HG02981 (cell line): ENCODE data around the gene MAB21L4.

Source experiments
- ATAC-seq: cut with Tn5 transposase; IDR thresholded peaks from one replicate; pipeline ENCODE4 v1.9.1; 2021; ENCODE audit warnings: mild to moderate bottlenecking, moderate library complexity; ENCODE audit not compliant: unreplicated experiment

MAB21L4 gene

DNA sequence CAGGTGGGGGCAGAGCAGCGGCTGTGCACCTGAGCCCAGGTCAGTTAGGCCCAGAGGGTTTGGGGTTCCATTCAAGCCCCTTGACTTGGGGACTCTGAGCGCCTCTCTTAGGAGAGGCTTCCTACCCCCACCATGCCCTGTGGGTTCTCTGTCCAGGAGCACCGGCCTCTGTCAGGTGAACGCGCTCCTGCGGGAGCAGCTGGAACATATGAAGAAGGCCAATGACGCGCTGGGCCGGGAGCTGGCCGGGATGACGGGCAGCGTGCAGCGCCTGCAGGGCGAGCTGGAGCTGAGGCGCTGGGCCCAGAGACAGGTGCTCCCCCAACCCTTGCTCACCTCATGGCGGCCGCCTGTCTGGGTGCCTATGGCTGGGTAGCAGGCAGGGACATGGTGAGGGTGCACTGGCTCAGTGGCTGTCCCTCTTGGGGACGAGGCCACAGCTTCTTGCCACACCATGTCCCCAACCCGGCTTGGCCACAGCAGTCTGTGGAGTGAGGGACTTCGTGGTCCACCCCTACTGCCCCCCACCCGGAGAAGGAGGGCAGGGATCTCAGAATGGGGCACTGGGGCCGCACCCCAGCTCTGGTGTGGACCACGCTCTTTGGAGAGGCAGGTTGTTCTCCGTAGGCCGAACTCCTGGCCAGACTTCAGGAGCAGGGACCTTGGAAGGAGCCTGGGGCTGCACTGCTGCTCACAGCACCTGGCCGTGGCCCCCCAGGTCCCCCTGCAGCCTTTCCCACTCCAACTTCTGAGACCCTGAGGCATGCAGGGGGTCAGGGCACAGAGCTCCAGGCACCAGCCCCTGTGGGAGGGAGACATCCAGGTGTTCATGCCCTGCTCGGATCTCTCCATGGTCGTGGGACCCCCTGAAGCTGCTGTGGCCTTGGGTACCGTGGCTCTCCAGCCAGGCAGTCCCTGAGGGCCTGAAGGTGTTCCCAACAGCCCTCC lies 29.9 kb upstream of the MAB21L4 start:
- no peak for ATAC-seq

DNA sequence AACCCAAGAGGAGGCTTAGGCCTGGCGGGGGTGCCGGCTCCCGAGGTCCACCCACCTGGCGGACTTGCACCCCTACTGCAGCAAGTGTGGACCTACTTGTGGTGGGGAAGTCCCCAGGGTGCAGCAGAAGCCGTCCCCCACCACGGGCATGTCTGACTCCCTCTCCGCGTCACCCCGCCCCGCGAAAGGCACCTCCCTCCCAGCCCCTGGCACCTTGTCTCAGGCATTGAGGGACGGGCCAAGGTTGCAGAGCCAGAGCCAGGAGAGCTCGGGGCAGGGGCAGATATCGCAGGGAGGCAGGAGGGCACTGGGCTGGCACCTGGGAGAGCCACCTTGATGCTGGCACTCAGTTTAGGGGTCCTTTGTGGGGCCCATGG lies 29.2 kb upstream of the MAB21L4 start:
- no peak for ATAC-seq

DNA sequence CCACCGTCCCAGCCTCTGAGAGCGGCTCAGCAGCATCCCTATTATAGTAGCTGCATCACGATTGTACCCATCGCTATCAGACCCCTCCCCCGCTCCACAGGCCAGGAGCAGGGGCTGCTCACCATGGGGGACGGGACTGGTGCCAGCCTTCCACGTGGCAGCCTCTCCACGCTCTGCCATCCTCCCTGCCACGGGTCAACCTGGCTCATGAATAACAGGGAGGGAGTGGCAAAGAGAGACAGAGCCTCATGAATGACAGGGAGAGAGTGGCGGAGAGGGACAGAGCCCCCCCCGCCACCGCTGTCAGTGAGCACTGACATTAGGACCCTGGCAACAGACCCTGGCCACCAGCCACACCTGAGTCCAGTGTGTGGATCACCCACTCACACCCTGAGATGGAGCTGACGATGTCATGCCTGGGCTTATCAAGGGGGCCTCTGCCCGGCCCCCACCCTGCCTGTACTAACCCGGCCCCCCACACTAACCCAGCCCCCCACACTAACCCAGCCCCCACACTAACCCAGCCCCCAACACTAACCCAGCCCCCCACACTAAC lies 27.1 kb upstream of the MAB21L4 start:
- no peak for ATAC-seq

DNA sequence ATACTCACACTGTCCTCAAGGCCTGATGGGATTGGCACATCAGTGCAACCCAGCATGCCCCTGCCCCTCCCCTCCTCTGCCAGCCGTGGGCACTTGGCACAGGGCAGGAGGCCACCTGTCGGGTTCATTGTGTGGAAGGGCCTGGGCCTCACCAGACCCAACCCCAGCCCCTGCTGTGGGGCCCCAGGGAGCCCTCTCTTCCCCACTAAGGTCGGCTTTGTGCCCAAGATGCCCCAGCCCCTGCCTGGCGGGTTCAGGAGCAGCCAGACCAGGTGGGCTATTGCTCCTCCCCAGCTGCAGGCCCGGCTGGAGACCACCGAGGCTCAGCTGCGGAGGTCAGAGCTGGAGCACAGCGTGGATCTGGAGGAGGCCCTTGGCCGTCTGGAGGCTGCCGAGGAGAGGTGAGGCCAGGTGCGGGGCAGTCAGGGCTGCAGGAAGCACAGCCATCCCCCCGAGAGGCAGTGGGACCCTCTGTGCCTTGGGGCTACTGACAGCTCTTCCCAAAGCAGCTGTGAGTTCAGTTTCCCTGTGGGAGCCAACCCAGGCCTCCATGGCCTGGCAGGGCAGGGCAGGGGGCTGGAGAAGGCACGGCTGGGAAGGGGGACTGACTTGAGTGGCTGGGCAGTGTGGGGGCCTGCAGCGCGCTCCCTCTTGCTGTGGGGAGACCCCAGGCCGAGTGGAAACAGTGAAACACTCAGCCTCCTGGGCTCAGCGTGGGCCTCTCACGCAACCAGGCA lies 26.5 kb upstream of the MAB21L4 start:
- no peak for ATAC-seq

DNA sequence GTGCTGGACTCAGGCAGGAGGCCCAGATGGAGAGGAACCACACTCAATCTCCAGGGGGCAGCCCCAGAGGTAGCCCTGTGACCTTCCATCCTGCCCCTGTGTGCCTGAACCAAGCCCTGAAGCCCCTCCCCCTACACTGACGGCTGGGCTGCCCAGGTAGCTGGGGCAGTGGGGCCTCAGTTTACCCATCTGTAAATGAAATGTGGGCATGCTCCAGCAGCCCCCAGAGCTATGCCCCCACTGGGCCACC lies 26.0 kb upstream of the MAB21L4 start:
- no peak for ATAC-seq

DNA sequence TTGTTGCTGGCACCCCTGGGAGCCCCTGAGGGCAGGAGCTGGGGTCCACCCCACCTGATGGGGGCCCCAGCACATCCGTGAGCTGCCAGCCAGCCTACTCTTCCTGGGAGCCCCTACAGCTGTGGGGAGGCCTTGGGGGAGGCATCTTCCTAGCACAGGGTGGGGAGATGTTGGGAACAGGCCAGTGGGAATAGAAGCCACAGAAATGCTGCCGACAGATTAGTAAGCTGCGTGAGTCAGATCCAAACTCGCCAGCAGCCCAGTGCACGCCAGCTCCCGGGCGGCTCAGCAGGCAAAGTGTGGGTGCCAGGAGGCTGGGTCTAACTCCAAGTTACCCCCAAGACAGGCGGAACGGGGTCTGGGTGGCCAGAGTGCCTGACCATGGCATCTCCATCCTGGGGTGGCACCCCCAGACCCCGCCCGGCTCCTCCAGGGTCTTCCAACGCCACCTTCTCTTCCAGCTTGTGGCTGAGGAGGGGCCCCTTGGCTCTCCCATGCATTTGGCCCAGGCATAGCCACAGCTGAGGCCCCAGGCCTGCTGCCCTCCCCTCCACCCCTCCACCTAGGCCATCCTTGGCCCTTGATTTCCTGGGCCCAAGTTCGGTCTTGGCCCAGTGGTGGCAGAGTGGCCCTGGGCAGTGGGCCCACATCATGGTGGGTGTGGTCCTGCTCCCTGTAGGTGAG lies 25.5 kb upstream of the MAB21L4 start:
- no peak for ATAC-seq

DNA sequence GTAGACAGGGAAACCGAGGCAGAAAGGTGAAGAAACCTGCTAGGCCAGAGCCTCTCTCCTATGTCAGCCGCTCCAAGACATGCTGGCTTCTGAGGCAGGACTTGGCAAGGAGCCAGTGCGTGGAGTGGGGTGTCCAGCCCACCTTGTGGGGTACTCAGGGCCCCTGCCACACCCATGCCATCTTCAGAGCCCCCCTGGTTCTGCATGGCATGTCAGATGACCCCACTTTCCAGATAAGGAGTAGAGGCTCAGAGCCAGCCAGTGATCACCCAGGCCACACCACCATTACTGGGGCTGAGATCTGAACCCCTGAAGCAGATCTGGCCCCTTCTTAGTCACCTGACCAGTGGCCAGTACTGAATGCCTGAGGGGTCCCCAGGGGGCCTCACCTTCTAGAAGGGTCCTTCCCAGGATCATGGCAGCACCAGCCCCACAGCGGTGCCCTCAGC lies 24.9 kb upstream of the MAB21L4 start:
- ATAC-seq = no peak

DNA sequence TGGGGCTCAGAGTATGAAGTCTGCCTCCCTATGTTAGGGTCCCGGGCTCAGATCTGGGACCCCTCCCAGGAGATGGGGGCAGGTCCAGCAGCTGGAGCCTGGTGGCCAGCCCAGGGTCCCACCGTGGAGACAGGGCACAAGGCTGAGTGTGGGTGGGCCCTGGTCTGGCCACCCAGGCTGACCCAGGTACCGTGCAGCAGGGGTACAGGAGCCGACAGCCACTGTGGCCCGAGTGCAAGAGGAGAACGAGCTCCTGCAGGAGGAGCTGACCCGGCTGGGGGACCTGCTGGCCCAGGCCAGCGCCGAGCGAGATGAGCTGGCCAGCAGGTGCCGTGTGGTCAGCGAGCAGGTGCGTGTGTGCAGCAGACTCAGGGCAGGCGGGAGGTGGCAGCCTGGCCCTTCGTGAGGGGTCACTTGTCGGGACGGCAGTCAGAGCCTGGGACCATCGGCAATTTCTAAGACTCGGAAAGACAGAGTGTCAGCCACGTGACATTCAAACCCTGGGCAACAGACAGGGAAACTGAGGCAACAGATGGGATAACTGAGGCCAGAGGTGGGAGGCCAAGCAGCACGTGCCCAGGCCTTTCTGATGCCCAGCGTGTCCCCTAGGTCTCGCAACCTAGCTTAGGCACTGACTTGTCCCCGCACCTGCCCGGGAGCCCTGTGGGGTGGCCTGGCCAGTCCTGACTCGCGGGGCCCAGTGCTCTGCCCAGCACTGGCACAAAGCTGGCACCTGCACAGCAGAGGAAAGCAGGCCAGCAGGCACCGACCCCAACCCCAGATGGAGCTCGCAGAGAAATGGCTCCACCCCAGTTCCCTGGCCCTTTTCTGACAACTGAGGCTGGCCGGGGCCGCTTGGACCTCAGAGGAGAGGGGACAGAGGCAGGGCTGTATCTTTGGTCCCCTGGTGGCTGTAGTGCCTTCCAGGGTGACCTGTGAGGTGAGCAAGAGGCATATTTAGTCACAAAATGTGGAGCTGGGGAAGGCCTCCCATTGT lies 24.1 kb upstream of the MAB21L4 start:
- no peak for ATAC-seq

- ATAC-seq = no peak
These were observed 23.3 kb upstream of the MAB21L4 start for GRCh38 chr2:240919161-240919781.

DNA sequence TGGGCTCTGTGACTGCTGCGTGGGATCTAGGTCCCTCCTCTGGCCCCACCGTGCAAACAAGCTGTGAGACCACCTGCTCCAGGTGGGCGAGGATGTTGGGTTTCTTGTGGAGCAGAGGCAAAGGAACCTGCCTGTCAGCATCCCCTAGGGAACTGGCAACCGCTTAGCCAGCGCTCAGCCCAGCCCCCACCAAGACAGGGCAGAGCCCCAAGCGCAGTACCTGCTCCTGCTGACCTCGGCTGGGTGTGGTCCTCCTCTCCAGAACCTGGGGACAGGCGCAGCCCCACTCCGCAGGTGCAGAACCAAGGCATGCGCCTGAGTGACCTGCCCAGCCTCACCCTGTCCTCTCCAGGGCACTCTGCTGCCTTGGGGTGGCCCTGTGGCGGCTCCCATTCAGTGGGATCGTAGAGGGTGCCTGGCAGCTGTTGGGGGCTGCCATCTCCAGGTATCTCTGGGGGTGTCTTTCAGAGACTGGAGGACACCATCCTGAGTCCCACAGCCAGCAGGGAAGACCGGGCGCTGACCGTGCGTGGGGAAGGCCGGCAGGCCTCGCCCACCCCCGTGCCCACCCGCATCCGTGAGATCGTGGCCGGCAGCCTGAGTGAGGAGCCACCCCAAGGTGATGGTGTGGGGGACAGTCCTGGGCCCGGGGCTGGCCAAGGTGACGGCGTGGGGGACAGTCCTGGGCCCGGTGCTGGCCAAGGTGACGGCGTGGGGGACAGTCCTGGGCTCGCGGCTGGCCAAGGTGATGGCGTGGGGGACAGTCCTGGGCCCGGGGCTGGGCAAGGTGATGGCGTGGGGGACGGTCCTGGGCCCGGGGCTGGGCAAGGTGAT lies 22.5 kb upstream of the MAB21L4 start:
- no peak for ATAC-seq

DNA sequence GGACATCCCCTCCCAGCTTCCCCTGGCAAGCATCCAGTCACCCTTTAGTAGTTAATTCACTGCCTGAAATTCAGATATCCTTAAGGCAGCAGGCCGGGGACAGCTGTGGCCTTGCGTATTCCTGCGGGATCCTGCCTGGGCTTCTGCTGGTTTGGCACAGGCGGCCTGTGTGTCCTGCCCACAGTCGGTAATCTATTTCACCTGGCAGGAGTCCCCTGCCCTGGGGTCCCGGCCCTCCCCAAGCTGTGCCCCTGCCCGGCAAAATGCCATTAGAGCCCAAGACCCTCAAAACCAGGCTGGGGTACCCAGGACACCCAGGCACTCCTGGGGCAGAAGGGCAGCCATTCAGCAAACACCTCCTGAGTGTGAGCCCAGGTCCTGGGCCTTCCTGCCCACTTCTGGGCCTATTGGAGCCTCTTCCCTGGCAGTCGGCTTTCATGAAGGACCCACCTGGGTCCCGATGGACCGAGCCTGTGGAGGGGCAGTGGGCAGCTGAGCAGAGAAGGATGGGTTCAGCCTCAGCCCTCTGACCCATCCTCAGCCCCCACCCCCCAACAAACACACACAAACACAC lies 21.8 kb upstream of the MAB21L4 start:
- ATAC-seq = no peak

DNA sequence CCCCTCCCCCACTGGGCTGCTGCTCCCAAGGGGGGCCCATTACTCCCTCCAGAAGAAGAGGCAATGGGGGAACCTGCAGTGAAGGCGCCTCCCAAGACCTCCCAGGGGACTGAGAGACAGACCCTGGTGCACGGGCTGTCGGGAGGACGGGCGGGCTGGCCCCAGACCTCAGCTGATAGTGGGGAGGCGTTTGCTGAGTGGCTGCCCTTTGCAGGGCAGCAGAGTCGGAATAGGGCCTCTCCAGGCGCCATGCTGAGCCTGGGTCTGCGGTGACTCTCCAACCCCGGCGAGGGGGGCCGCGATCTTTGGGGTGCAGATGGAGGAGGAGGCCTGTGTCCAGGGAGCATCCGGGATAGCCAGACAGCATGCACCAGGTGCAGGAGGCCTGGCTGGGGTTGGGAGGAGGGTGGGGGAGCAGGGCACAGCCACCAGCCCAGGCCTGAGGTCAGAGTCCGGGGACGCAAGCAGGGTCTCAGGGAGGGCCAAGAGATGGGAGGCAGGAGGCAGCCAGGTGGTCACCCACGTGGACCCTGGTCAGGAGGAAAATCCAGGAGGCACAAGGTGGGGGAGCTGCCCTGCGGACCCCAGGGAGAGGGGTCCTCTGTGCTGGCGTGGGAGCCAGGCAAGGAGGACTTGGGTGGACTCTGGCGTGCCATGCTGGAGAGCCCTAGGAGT lies 21.2 kb upstream of the MAB21L4 start:
- no peak for ATAC-seq

DNA sequence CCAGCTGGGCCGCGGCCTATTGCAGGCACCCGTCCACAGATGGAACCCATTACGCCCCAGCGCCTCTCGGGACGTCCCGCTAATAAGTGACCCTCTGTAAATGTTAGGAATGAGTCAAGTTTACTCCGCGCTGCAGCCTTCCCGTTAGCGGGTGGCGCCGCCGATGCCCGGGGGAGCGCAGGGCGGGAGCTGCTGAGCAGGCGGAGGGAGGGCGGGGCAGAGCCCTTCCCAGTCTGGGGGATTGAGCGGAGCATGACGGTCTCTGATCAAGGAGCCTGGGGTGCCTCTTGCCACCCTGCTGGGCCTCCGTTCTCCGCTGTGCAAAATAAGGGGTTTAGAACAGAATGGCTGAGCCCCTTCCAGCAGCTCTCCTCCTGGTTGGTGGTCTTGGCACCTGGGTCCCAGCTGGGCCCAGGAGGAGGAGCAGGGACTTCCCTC lies 20.6 kb upstream of the MAB21L4 start:
- no peak for ATAC-seq

- ATAC-seq = no peak
These were observed 19.8 kb upstream of the MAB21L4 start for GRCh38 chr2:240915526-240916341.

DNA sequence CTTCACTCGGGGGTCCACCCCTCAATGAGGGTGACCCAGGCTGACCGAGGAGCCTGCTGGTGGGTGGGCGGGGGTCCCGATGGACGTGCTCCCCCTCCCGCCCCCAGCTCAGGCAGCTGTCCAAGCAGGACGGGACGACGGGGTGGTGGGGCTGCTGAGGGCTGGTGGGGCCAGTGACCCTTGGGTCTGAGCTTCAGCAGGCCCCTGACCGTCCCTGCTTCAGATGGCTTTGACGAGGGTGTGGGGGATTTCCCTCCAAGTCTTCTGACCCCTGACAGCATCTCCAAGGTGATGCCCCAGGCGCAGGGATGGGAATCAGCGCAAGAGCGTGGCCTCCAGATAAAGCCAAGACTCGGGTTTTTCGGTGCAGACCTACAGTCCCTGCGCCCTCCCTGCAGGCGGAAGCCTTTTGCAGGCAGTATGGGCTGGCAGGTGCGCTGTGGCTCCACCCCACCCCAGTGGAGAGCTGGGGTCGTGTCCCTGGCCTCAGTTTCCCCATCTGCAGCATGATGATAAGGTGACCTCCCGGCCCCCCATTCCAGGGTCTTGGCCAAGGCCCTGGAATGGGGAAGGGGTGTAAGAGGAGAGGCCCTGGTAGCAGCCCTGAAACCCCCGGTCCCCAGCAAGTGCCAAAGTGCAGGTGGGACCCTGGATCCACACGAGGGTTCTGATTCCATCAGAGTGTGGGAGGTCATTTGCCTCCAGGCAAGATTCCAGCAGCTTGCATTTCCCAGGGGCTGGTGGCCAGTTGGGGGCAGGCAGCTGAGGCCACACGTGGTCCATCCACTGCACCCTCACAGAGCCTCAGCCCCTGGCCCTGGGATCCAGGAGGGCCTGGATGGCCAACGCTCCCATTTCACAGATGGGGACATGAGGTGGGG lies 18.9 kb upstream of the MAB21L4 start:
- no peak for ATAC-seq
